ENCODE measurements around the gene ATRNL1. TPM values are rescaled to one million over a fixed set of nuclear protein-coding genes. Genes with fewer than 3 reads are reported as not detected.

The ATRNL1 gene
- total RNA-seq, 2 donors from 2014 or later: 5.1 to 22.9 TPM

GRCh38 chr10:115409347-115409746 lies 316.2 kb downstream of the ATRNL1 start:
- intact Hi-C loops (cut with DNase I): no loop called here
- Histone ChIP-seq H3K27me3 (replicated peaks; ENCODE audit: insufficient read depth) (no peaks in the 10 kb centered on the region), H3K36me3 (no peaks in the 10 kb centered on the region), H3K27ac (no peak overlapping the region), H3K4me3 (no peak overlapping the region), H3K4me1 (replicated peaks) (no peaks in the 10 kb centered on the region), H3K9me3 (no peaks in the 10 kb centered on the region)
- TF ChIP-seq, protein P1, sequence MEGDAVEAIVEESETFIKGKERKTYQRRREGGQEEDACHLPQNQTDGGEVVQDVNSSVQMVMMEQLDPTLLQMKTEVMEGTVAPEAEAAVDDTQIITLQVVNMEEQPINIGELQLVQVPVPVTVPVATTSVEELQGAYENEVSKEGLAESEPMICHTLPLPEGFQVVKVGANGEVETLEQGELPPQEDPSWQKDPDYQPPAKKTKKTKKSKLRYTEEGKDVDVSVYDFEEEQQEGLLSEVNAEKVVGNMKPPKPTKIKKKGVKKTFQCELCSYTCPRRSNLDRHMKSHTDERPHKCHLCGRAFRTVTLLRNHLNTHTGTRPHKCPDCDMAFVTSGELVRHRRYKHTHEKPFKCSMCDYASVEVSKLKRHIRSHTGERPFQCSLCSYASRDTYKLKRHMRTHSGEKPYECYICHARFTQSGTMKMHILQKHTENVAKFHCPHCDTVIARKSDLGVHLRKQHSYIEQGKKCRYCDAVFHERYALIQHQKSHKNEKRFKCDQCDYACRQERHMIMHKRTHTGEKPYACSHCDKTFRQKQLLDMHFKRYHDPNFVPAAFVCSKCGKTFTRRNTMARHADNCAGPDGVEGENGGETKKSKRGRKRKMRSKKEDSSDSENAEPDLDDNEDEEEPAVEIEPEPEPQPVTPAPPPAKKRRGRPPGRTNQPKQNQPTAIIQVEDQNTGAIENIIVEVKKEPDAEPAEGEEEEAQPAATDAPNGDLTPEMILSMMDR (IDR thresholded peaks at IDR 0.05): no peak
- TF ChIP-seq POLR2A (IDR thresholded peaks at IDR 0.05) (no peak), POLR2AphosphoS5 (IDR thresholded peaks at IDR 0.05) (no peak)
- no peak for DNase-seq (ENCODE audit: low spot score)

- no peaks in the 10 kb centered on the region for H3K36me3 ChIP-seq
- H3K4me3 ChIP-seq: no peak overlapping the region
- no peaks in the 10 kb centered on the region for H3K9me3 ChIP-seq
- no peak for TF ChIP-seq POLR2AphosphoS5 (IDR thresholded peaks at IDR 0.05)
- TF ChIP-seq, protein P1 (IDR thresholded peaks at IDR 0.05): peak in 3 of 4 experiments; percentile 8 to 48 (median 45)
- DNase-seq (ENCODE audit: low spot score): peak; percentile 13
- H3K27me3 ChIP-seq (replicated peaks; ENCODE audit: insufficient read depth): no peaks in the 10 kb centered on the region
- no peaks in the 10 kb centered on the region for H3K4me1 ChIP-seq (replicated peaks)
- intact Hi-C loops (cut with DNase I): no loop called here
- H3K27ac ChIP-seq: no peak overlapping the region
These were observed 324.6 kb downstream of the ATRNL1 start for GRCh38 chr10:115417585-115418265.

- Histone ChIP-seq H3K27ac (no peak overlapping the region), H3K36me3 (no peaks in the 10 kb centered on the region), H3K4me1 (replicated peaks) (no peaks in the 10 kb centered on the region), H3K9me3 (no peaks in the 10 kb centered on the region), H3K27me3 (replicated peaks; ENCODE audit: insufficient read depth) (no peaks in the 10 kb centered on the region), H3K4me3 (no peak overlapping the region)
- TF ChIP-seq, protein P1 (IDR thresholded peaks at IDR 0.05): no peak
- no peak for TF ChIP-seq POLR2A (IDR thresholded peaks at IDR 0.05)
- TF ChIP-seq POLR2AphosphoS5 (IDR thresholded peaks at IDR 0.05): no peak
- intact Hi-C loops (cut with DNase I): no loop called here
- no peak for DNase-seq (ENCODE audit: low spot score)
- 88% methylated on average over 1 of the region's 1 CpG for WGBS
These were observed 329.5 kb downstream of the ATRNL1 start for GRCh38 chr10:115422624-115423023.

- intact Hi-C loops (cut with DNase I): no loop called here
- H3K4me1 ChIP-seq (replicated peaks): no peaks in the 10 kb centered on the region
- no peak overlapping the region for H3K27ac ChIP-seq
- H3K36me3 ChIP-seq: no peaks in the 10 kb centered on the region
- H3K27me3 ChIP-seq (replicated peaks; ENCODE audit: insufficient read depth): no peaks in the 10 kb centered on the region
- 60% methylated on average over 2 of the region's 2 CpGs for WGBS
- no peak overlapping the region for H3K4me3 ChIP-seq
- H3K9me3 ChIP-seq: no peaks in the 10 kb centered on the region
- TF ChIP-seq, protein P1 (IDR thresholded peaks at IDR 0.05): no peak
- TF ChIP-seq POLR2A (IDR thresholded peaks at IDR 0.05) (no peak), POLR2AphosphoS5 (IDR thresholded peaks at IDR 0.05) (no peak)
- no peak for DNase-seq (ENCODE audit: low spot score)
These were observed 334.4 kb downstream of the ATRNL1 start for GRCh38 chr10:115427611-115428010.

DNA sequence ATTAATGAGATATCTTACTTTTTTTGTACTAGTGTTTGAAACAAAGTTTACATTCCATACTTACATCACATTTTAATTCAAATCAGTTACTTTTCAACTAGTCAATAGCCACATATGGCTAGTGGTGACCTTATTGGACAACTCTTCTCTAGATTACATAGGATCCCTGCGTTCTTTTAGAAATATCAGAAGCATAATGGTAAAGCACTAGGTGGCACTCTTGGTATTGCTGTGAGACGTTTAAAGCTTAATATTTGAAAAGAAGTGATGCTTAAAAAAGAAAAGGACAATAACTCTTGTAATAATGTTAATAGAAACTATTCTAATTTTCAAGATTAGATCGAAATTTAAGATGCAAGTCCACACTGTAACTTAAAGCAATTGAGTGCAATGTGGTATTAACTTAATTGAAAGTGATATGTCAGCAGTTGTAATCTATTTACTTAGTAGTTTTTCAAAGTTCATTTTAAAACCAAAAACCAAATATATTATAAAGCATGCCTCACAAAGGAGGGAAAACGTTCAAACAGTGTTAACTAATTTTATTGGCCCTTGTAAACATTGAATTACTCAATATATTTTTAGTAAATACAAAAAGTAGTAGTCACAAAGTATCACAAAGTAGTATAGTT lies 339.1 kb downstream of the ATRNL1 start:
- TF ChIP-seq POLR2AphosphoS5 (IDR thresholded peaks at IDR 0.05) (no peak), POLR2A (IDR thresholded peaks at IDR 0.05) (no peak)
- TF ChIP-seq, protein P1 (IDR thresholded peaks at IDR 0.05): peak in 2 of 4 experiments; percentile 5 to 7
- intact Hi-C loops (cut with DNase I): no loop called here
- no peaks in the 10 kb centered on the region for H3K4me1 ChIP-seq (replicated peaks)
- no peaks in the 10 kb centered on the region for H3K36me3 ChIP-seq
- DNase-seq (ENCODE audit: low spot score): no peak
- no peaks in the 10 kb centered on the region for H3K9me3 ChIP-seq
- H3K27ac ChIP-seq: no peak overlapping the region
- 20% methylated on average over 4 of the region's 4 CpGs for WGBS
- H3K27me3 ChIP-seq (replicated peaks; ENCODE audit: insufficient read depth): no peaks in the 10 kb centered on the region
- H3K4me3 ChIP-seq: no peak overlapping the region

All from prostate gland (tissue), 2 donors.